B cell (primary cell): Measurements from ENCODE around the gene SGCD. TPM values are rescaled to one million over a fixed set of nuclear protein-coding genes. Genes with fewer than 3 reads are reported as not detected.

Experiments
- ATAC-seq: fragments of 200-7000 bp; cut with Tn5 transposase; one replicate; pipeline ENCODE4 v1.10.0; 2021; ENCODE audit warnings: low read depth, mild to moderate bottlenecking, moderate number of reproducible peaks, moderate library complexity
- CTCF ChIA-PET: fragments of 350-600 bp; sonication (Branson Sonifier 250); formaldehyde crosslinking; loops from one replicate; lab custom pipeline; 2021; ENCODE audit warnings: antibody characterized with exemption, inconsistent platforms; lab: Charles Lee
- POLR2A ChIA-PET: fragments of 350-600 bp; sonication (Branson Sonifier 250); formaldehyde crosslinking; loops from one replicate; lab custom pipeline; 2021; ENCODE audit warnings: antibody characterized with exemption; lab: Charles Lee
- DNase-seq: peaks from one replicate; pipeline ENCODE4 v3.0.0; 2013
- H2AFZ ChIP-seq: 2 replicates; pipeline ENCODE4 v1.6.1; 2012; ENCODE audit warnings: mild to moderate bottlenecking, low read depth, low read length; ENCODE audit not compliant: insufficient read depth, poor library complexity, severe bottlenecking
- H3K27ac ChIP-seq, 2 donors: 1 replicate in 1 of 2; 2 replicates in 1 of 2; pipeline ENCODE4 v1.5.1; 2012 to 2013; ENCODE audit warnings: low read length in 2 of 2, mild to moderate bottlenecking in 2 of 2, moderate library complexity in 1 of 2
- H3K27me3 ChIP-seq, 4 experiments: fragments of 200-600 bp in 1 of 4; sonication (generic) in 1 of 4; replicated peaks in 1 of 4; 1 replicate in 2 of 4; 2 replicates in 2 of 4; pipeline versions ENCODE4 v1.6.1 to v1.7.0; 2013 to 2016; ENCODE audit warnings: low read length in 3 of 4, mild to moderate bottlenecking in 2 of 4, mixed read lengths in 1 of 4, moderate library complexity in 1 of 4; ENCODE audit not compliant: insufficient read depth in 4 of 4, control insufficient read depth in 3 of 4; ENCODE audit errors: control extremely low read depth in 1 of 4
- H3K36me3 ChIP-seq, 2 experiments: replicated peaks in 1 of 2; 1 replicate in 1 of 2; 2 replicates in 1 of 2; pipeline versions ENCODE4 v1.6.1 to v1.7.1; 2013; ENCODE audit warnings: low read length in 1 of 2; ENCODE audit not compliant: insufficient read depth in 2 of 2, control insufficient read depth in 1 of 2; ENCODE audit errors: control extremely low read depth in 1 of 2, extremely low read depth in 1 of 2
- H3K4me1 ChIP-seq, 2 donors: fragments of 200-600 bp in 1 of 2; sonication (generic) in 1 of 2; 1 replicate in 1 of 2; 2 replicates in 1 of 2; pipeline versions ENCODE4 v1.5.1 to v1.6.1; 2013 to 2017; ENCODE audit warnings: low read length in 2 of 2; ENCODE audit not compliant: control insufficient read depth in 2 of 2, insufficient read depth in 2 of 2
- H3K4me2 ChIP-seq: replicated peaks from 2 replicates; pipeline ENCODE3; 2012; ENCODE audit warnings: mild to moderate bottlenecking, low read depth, low read length; ENCODE audit not compliant: poor library complexity, severe bottlenecking
- H3K4me3 ChIP-seq, 5 experiments: fragments of 200-600 bp in 1 of 5; sonication (generic) in 1 of 5; 1 replicate in 3 of 5; 2 replicates in 2 of 5; pipeline versions ENCODE4 v1.5.1 to v1.7.0; 2011 to 2016; ENCODE audit warnings: low read length in 4 of 5, mild to moderate bottlenecking in 4 of 5, low read depth in 2 of 5, control low read depth in 1 of 5, moderate library complexity in 1 of 5; ENCODE audit not compliant: insufficient read depth in 1 of 5; ENCODE audit errors: control extremely low read depth in 1 of 5, extremely low read depth in 1 of 5
- H3K79me2 ChIP-seq: fragments of 200-600 bp; sonication (generic); one replicate; pipeline ENCODE4 v1.6.0; 2016; ENCODE audit warnings: low read length; ENCODE audit not compliant: control insufficient read depth, insufficient read depth
- H3K9ac ChIP-seq: fragments of 200-600 bp; sonication (generic); 2 replicates; pipeline ENCODE4 v1.6.1; 2017; ENCODE audit warnings: mild to moderate bottlenecking, low read length, moderate library complexity
- H3K9me3 ChIP-seq, 3 donors: one replicate each; pipeline versions ENCODE4 v1.6.1 to v1.7.1; 2013; ENCODE audit warnings: low read length in 2 of 3; ENCODE audit not compliant: control insufficient read depth in 2 of 3, insufficient read depth in 1 of 3; ENCODE audit errors: control extremely low read depth in 1 of 3
- H4K20me1 ChIP-seq: 2 replicates; pipeline ENCODE4 v1.6.0; 2012; ENCODE audit warnings: mild to moderate bottlenecking, low read length; ENCODE audit not compliant: insufficient read depth, control insufficient read depth, poor library complexity, severe bottlenecking
- H3K27ac Mint-ChIP-seq: one replicate; pipeline ENCODE4 v1.8.0; 2021; ENCODE audit warnings: mixed read lengths
- H3K27me3 Mint-ChIP-seq: one replicate; pipeline ENCODE4 v1.8.0; 2021; ENCODE audit warnings: mixed read lengths
- H3K4me1 Mint-ChIP-seq: one replicate; pipeline ENCODE4 v1.8.0; 2021; ENCODE audit warnings: mixed read lengths
- H3K4me3 Mint-ChIP-seq: one replicate; pipeline ENCODE4 v1.8.0; 2021; ENCODE audit warnings: mixed read lengths
- H3K9me3 Mint-ChIP-seq: one replicate; pipeline ENCODE4 v1.8.0; 2022; ENCODE audit warnings: mixed read lengths; ENCODE audit not compliant: insufficient read depth
- CTCF ChIP-seq: fragments of 200-600 bp; IDR thresholded peaks from one replicate; pipeline ENCODE4 v1.8.0; 2022; ENCODE audit warnings: antibody characterized with exemption, mild to moderate bottlenecking
- EZH2 ChIP-seq: IDR thresholded peaks from 2 replicates; pipeline ENCODE4 v1.6.1; 2012; ENCODE audit warnings: borderline replicate concordance, low read depth, mild to moderate bottlenecking, moderate library complexity, low read length; ENCODE audit not compliant: insufficient read depth, poor library complexity, severe bottlenecking
- WGBS: methylation state at CpG from one replicate; pipeline ENCODE4 v1.1.5; 2013; ENCODE audit warnings: missing lambda C conversion rate; ENCODE audit not compliant: insufficient coverage; 5-methylcytosine and 5-hydroxymethylcytosine counted together
- intact Hi-C: fragments of 100-400 bp; cut with micrococcal nuclease; formaldehyde crosslinking; loops from one replicate; pipeline ENCODE4 v1.10.0; 2022
- polyA plus RNA-seq: library from polyadenylated mRNA; depleted of rRNA; stranded (reverse); fragments of >200 nt; gene quantifications from 2 replicates; pipeline ENCODE4 v1.2.3, GENCODE V29; 2012
- total RNA-seq, 2 donors: library from RNA; stranded (reverse); fragments of 120-200 nt in 1 of 2; gene quantifications; 1 replicate in 1 of 2; 2 replicates in 1 of 2; pipeline versions ENCODE4 v1.2.3 to v1.2.4, GENCODE V29; 2013 to 2022

SGCD gene
- total and polyA plus RNA-seq, 2 donors (not counting 1 experiment from before 2014, with no cell fraction given): not detected

DNA sequence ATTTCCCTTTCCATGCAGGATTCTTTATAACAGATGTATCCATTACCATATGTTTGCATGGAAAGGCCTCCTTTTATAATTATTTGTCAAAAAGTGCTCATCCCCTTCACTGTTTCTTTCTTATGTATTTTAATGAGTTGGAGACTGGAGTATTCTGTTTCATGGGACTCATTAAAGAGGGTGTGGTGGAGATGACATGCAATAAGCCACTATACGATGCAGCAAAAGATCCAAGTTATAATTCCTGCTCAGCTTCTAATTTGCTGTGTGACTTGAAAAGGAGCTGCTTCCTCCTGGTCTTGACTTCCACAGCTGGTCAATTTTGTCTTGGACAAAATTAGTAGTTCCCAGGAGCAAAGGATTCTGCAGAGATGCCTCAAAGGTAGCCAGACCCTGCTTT lies 13.9 kb downstream of the SGCD start:
- Histone ChIP-seq H4K20me1 (no peaks in the 10 kb centered on the region), H3K9me3 (no peaks in the 10 kb centered on the region), H3K9ac (no peak overlapping the region), H3K4me1 (no peaks in the 10 kb centered on the region), H3K36me3 (no peaks in the 10 kb centered on the region), H3K4me3 (no peak overlapping the region), H3K4me2 (no peak overlapping the region), H3K79me2 (no peaks in the 10 kb centered on the region), H3K27ac (no peak overlapping the region), H2AFZ (no peak overlapping the region), H3K27me3 (no peaks in the 10 kb centered on the region)
- ATAC-seq: no peak
- Mint-ChIP-seq H3K27ac (no peak overlapping the region), H3K4me1 (no peaks in the 10 kb centered on the region), H3K27me3 (no peaks in the 10 kb centered on the region), H3K9me3 (no peaks in the 10 kb centered on the region), H3K4me3 (no peak overlapping the region)
- intact Hi-C loops: no loop called here
- POLR2A ChIA-PET: no interaction called here
- TF ChIP-seq EZH2 (no peak), CTCF (no peak)
- WGBS: no CpG with 5 or more reads among the region's 1 CpG
- no peak for DNase-seq
- CTCF ChIA-PET: no interaction called here

- Mint-ChIP-seq H3K4me1 (no peaks in the 10 kb centered on the region), H3K9me3 (no peaks in the 10 kb centered on the region), H3K27me3 (no peaks in the 10 kb centered on the region), H3K27ac (no peak overlapping the region), H3K4me3 (no peak overlapping the region)
- H2AFZ ChIP-seq: no peak overlapping the region
- H4K20me1 ChIP-seq: no peaks in the 10 kb centered on the region
- H3K4me1 ChIP-seq: no peaks in the 10 kb centered on the region
- no peaks in the 10 kb centered on the region for H3K27me3 ChIP-seq
- H3K4me3 ChIP-seq: no peak overlapping the region
- H3K4me2 ChIP-seq: no peak overlapping the region
- H3K9ac ChIP-seq: no peak overlapping the region
- ChIA-PET POLR2A (no interaction called here), CTCF (no interaction called here)
- H3K9me3 ChIP-seq: no peaks in the 10 kb centered on the region
- no peaks in the 10 kb centered on the region for H3K79me2 ChIP-seq
- no peak for DNase-seq
- TF ChIP-seq EZH2 (no peak), CTCF (no peak)
- no peak overlapping the region for H3K27ac ChIP-seq
- WGBS: 86% methylated on average over 2 of the region's 2 CpGs
- ATAC-seq: no peak
- intact Hi-C loops: no loop called here
- no peaks in the 10 kb centered on the region for H3K36me3 ChIP-seq
Observed at GRCh38 chr5:156350256-156350655, 23.3 kb downstream of the SGCD start.
